ENCODE results near the gene IRF1.
"Not testable (repeated sequence)": the region's sequence is repeated elsewhere in the genome, so short reads cannot be mapped to it uniquely, and the experiment has no call there.

The IRF1 gene

DNA sequence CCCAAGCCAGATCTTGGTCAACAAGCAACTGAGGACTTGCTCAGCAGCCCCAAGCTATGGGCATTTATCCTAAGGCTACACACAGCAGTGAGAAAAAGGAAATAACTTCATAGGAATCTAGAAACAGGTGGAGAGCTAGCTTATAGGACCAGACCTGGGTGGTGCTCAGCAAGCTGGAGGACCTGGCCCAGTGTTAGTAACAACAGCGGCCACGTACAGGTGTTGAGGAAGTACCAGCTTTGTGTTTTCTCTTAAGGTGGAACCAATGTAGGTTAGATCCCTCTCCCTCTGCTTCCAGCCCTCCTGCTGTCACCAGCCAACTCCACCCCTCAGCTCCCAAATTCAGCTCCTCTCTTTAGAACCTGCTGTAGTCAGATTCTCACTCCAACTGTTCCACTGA lies 43.4 kb downstream of the IRF1 start:
- Mint-ChIP-seq H3K4me1 (ENCODE audit: low read depth) (peaks cover 37% of the 10 kb centered on the region), H3K4me3 (no peak overlapping the region), H3K27ac (no peak overlapping the region), H3K9me3 (no peaks in the 10 kb centered on the region), H3K27me3 (ENCODE audit: low read depth) (no peaks in the 10 kb centered on the region), H3K36me3 (ENCODE audit: low read depth) (peaks cover 47% of the 10 kb centered on the region)
- DNase-seq (ENCODE audit: low spot score) = no peak

- H3K4me3 Mint-ChIP-seq = no peak overlapping the region
- peaks cover 47% of the 10 kb centered on the region for H3K36me3 Mint-ChIP-seq (ENCODE audit: low read depth)
- peak overlapping the region; percentile 47 for H3K27ac Mint-ChIP-seq
- no peaks in the 10 kb centered on the region for H3K9me3 Mint-ChIP-seq
- DNase-seq (ENCODE audit: low spot score) = no peak
- peaks cover 40% of the 10 kb centered on the region for H3K4me1 Mint-ChIP-seq (ENCODE audit: low read depth)
- H3K27me3 Mint-ChIP-seq (ENCODE audit: low read depth) = no peaks in the 10 kb centered on the region
These were observed 44.0 kb downstream of the IRF1 start for GRCh38 chr5:132446621-132447020.

DNA sequence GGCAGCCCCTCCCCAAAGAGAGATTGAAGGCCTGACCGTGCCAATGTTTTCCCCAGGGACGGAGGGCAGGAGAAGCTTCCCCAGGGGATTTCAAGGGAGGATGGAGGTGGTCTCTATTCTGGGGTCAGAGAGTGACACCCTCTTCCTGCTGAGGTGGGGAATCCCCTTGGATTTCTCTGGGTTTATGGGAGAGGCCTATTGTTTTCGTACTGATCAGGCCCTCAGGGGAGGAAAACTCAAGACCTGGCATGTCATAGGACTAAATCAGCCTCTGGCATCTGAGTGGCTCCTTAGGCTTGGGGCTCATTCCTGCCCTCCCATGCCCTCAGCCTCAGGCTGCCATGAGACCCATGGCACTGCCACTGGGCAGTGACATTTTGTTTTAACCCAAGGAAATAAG lies 44.6 kb downstream of the IRF1 start:
- Mint-ChIP-seq H3K4me1 (ENCODE audit: low read depth) (peaks cover 40% of the 10 kb centered on the region), H3K27me3 (ENCODE audit: low read depth) (no peaks in the 10 kb centered on the region), H3K27ac (no peak overlapping the region), H3K4me3 (no peak overlapping the region), H3K36me3 (ENCODE audit: low read depth) (peaks cover 48% of the 10 kb centered on the region), H3K9me3 (no peaks in the 10 kb centered on the region)
- no peak for DNase-seq (ENCODE audit: low spot score)

- Mint-ChIP-seq H3K27ac (no peak overlapping the region), H3K4me1 (ENCODE audit: low read depth) (peaks cover 40% of the 10 kb centered on the region), H3K36me3 (ENCODE audit: low read depth) (peaks cover 50% of the 10 kb centered on the region), H3K9me3 (no peaks in the 10 kb centered on the region), H3K4me3 (no peak overlapping the region), H3K27me3 (ENCODE audit: low read depth) (no peaks in the 10 kb centered on the region)
- DNase-seq (ENCODE audit: low spot score) = no peak
These were observed 45.0 kb downstream of the IRF1 start for GRCh38 chr5:132445640-132445923.

DNA sequence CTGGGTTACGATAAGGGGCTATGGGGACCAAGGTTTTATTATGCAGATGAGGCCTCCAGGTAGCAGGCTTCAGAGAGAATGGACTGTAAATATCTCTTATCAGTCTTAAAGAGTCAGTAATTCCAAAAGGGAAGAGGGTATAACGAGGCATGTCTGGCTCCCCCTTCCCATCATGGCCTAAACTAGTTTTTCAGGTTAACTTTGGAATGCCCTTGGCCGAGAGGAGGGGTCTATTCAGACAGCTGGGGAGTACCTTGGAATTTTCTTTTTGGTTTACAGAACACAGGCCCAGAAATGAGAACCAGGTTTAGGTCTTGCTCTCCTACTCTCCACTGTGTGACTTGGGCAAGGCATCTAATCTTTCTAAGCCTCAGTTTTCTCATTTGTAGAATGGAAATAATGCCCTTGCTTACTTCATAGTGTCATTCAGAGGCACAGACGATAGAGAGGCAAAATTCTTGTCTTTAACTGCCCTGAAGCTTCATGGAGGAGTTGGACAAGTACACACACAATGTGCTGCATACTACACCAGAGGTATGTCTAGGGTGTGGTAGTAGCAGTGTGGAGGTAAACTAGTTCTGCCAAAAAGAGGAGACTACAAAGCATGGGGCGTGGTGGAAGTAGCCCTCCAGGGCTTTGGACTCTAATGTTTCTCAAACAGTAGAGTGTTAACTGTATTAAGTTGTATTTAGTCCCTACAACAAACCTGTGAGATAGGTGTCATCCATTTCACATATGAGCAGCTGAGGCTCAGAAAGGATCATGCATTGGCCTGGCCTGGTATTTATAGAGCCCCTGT lies 45.5 kb downstream of the IRF1 start:
- peaks cover 49% of the 10 kb centered on the region for H3K36me3 Mint-ChIP-seq (ENCODE audit: low read depth)
- H3K4me1 Mint-ChIP-seq (ENCODE audit: low read depth) = peaks cover 44% of the 10 kb centered on the region
- H3K4me3 Mint-ChIP-seq = no peak overlapping the region
- DNase-seq (ENCODE audit: low spot score) = no peak
- no peaks in the 10 kb centered on the region for H3K27me3 Mint-ChIP-seq (ENCODE audit: low read depth)
- H3K9me3 Mint-ChIP-seq = no peaks in the 10 kb centered on the region
- peak overlapping the region; percentile 5 for H3K27ac Mint-ChIP-seq

DNA sequence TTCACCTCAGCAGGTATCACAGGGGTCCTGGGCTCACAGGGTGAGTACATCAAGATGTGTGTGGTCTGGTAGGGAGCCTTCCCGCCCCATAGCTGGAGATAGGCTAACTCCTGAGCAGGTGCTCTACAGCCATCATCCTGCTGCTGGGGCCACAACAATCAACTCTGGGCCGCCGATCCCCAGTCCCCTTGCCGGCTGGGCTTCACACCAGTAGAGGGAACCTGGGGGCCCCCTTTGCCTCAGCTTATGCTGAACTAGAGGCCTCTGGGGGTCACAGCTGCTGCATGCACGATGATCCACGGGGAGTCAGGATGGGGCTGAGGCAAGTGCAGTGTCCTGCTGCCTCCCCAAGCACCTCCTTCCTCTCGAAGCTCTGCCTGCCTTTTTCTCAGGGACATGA lies 46.5 kb downstream of the IRF1 start:
- DNase-seq (ENCODE audit: low spot score) = no peak
- Mint-ChIP-seq H3K4me1 (ENCODE audit: low read depth) (peaks cover 54% of the 10 kb centered on the region), H3K4me3 (no peak overlapping the region), H3K27ac (no peak overlapping the region), H3K36me3 (ENCODE audit: low read depth) (peaks cover 54% of the 10 kb centered on the region), H3K27me3 (ENCODE audit: low read depth) (no peaks in the 10 kb centered on the region), H3K9me3 (no peaks in the 10 kb centered on the region)

DNA sequence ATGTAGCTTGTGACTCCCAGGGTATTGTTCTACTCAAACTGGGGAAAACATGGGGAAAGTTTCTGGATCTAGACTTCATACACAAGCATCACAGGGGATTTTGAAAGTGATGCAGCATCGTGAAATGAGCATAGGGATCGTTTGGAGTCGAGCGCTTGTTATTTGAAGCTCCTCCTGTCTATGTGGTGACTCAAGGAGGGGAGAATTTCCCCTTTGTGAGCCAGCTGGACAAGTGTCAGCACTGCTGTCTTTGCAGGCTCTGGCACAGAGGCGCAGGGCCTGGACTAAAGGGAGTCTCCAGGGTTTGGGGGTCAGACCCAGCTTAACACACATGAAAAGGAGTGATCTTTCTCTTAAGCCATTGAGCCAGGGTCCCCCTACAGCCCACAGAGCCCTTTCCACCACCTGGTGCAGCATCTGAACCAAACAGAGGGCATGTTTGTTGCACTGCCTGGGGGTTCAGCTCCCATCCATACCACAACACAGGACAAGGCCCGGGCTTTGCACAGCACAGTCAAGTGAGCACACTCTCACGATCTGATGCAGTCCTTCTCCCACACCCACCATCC lies 51.0 kb downstream of the IRF1 start:
- H3K9me3 Mint-ChIP-seq = no peaks in the 10 kb centered on the region
- no peaks in the 10 kb centered on the region for H3K27me3 Mint-ChIP-seq (ENCODE audit: low read depth)
- H3K4me1 Mint-ChIP-seq (ENCODE audit: low read depth) = peaks cover 72% of the 10 kb centered on the region
- H3K4me3 Mint-ChIP-seq = no peak overlapping the region
- peaks cover 45% of the 10 kb centered on the region for H3K36me3 Mint-ChIP-seq (ENCODE audit: low read depth)
- no peak for DNase-seq (ENCODE audit: low spot score)
- H3K27ac Mint-ChIP-seq = no peak overlapping the region

DNA sequence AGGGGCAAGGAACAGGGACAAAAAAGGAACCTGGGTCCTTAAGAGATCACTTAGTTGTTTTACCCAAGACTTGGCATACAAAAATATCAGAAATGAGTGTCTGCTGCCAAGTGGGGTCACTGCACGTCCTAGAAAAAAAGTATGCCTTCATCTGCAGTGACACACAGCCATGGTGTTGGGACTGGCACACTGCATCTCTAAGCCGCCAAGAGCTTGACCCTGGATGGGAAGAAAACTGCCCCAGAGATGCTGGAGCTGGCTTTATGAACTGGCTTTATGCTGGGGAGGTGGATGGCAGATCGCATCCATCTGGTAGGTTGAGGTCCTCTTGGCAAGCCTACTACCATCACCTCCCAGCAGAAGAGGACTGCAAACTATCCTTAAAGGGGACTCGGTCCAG lies 51.7 kb downstream of the IRF1 start:
- peaks cover 47% of the 10 kb centered on the region for H3K36me3 Mint-ChIP-seq (ENCODE audit: low read depth)
- H3K4me3 Mint-ChIP-seq = no peak overlapping the region
- DNase-seq (ENCODE audit: low spot score) = no peak
- no peaks in the 10 kb centered on the region for H3K27me3 Mint-ChIP-seq (ENCODE audit: low read depth)
- H3K27ac Mint-ChIP-seq = peak overlapping the region; percentile 10
- no peaks in the 10 kb centered on the region for H3K9me3 Mint-ChIP-seq
- peaks cover 74% of the 10 kb centered on the region for H3K4me1 Mint-ChIP-seq (ENCODE audit: low read depth)

GRCh38 chr5:132438267-132438645 lies 52.3 kb downstream of the IRF1 start:
- Mint-ChIP-seq H3K27ac (peak overlapping the region; percentile 79), H3K36me3 (ENCODE audit: low read depth) (peaks cover 47% of the 10 kb centered on the region), H3K4me3 (peak overlapping the region; percentile 69), H3K4me1 (ENCODE audit: low read depth) (peaks cover 70% of the 10 kb centered on the region)
- H3K9me3 Mint-ChIP-seq; DNase-seq (ENCODE audit: low spot score); H3K27me3 Mint-ChIP-seq (ENCODE audit: low read depth): not testable (repeated sequence)

DNA sequence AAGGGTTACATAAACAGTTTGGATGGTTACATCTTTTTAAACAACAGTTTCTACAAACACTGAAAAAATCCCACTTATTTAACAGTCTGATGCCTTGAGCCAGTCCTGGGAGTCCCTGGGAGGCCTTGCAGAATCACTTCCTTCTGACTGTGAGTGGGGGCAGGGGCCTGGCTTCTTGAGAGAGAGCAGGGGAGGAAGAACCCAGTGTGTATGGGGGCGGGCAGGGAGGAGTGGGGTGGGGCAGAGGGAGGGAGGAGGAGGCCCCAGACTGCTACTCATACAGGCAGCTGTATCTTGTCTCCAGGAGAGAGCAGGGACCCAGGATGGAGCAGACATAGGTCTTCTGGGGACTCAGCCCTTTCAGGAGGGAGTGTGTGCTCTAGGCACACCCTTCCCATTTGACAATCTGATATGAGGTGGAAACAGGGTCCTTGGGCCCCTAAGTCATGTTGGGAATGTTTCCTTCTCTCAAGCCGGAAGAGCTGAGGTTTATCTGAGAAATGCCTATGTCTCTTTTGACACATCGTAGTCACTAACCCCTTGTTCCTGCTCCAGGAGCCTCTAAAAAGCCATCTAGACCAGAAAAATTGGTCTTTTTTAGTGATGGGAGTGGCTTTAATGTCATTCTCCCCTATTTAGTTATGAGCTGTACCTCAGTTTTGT lies 52.8 kb downstream of the IRF1 start:
- H3K36me3 Mint-ChIP-seq (ENCODE audit: low read depth) = peaks cover 47% of the 10 kb centered on the region
- peak; percentile 52 for DNase-seq (ENCODE audit: low spot score)
- peaks cover 70% of the 10 kb centered on the region for H3K4me1 Mint-ChIP-seq (ENCODE audit: low read depth)
- H3K27ac Mint-ChIP-seq = peak overlapping the region; percentile 79
- peak overlapping the region; percentile 69 for H3K4me3 Mint-ChIP-seq
- no peaks in the 10 kb centered on the region for H3K9me3 Mint-ChIP-seq
- H3K27me3 Mint-ChIP-seq (ENCODE audit: low read depth) = no peaks in the 10 kb centered on the region

DNA sequence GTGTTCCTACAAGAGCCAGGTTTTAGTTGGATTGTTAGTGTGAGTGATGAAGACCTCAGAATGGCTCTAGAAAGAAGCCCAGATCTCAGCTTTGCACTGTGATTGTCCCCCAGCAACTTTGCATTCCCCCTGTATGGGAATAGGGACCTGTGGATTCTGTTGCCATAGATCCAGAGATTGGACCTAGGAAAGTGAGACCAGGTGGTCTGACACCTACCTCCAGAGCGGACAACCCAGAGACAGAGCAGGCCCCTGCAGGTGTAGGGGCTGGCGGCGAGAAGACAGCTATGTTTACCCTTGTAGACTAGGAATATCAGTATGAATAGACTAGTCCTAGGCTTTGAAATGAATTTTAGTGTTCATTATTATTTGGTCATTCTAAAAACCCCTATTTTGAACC lies 53.6 kb downstream of the IRF1 start:
- DNase-seq (ENCODE audit: low spot score) = no peak
- Mint-ChIP-seq H3K27me3 (ENCODE audit: low read depth) (no peaks in the 10 kb centered on the region), H3K4me3 (peak overlapping the region; percentile 69), H3K36me3 (ENCODE audit: low read depth) (peaks cover 48% of the 10 kb centered on the region), H3K4me1 (ENCODE audit: low read depth) (peaks cover 69% of the 10 kb centered on the region), H3K27ac (peak overlapping the region; percentile 79), H3K9me3 (no peaks in the 10 kb centered on the region)

DNA sequence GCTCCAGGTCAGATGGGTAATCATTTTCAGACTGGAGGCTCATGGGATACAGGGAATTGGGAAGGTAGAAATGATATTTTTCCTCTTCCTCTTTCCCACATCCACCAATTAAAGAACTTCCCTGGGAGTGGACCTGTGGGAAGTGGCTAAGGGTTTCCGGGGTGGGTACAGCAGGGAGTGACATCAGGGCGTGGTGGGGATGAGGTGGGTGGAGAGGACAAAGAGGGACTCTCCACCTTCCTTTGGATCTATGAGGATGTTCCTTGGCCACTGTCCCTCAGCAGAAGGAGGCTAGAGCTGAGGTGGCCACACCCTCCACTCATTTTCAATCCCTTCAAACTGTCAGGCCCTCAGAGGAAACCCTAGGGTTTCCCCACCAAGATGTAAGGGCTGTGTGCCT lies 54.7 kb downstream of the IRF1 start:
- peaks cover 57% of the 10 kb centered on the region for H3K36me3 Mint-ChIP-seq (ENCODE audit: low read depth)
- no peak overlapping the region for H3K4me3 Mint-ChIP-seq
- no peaks in the 10 kb centered on the region for H3K27me3 Mint-ChIP-seq (ENCODE audit: low read depth)
- peaks cover 79% of the 10 kb centered on the region for H3K4me1 Mint-ChIP-seq (ENCODE audit: low read depth)
- no peaks in the 10 kb centered on the region for H3K9me3 Mint-ChIP-seq
- no peak for DNase-seq (ENCODE audit: low spot score)
- peak overlapping the region; percentile 23 for H3K27ac Mint-ChIP-seq

GRCh38 chr5:132435447-132435846 lies 55.1 kb downstream of the IRF1 start:
- Mint-ChIP-seq H3K36me3 (ENCODE audit: low read depth) (peaks cover 58% of the 10 kb centered on the region), H3K4me1 (ENCODE audit: low read depth) (peaks cover 84% of the 10 kb centered on the region), H3K4me3 (no peak overlapping the region), H3K27me3 (ENCODE audit: low read depth) (no peaks in the 10 kb centered on the region), H3K9me3 (no peaks in the 10 kb centered on the region), H3K27ac (peak overlapping the region; percentile 23)
- DNase-seq (ENCODE audit: low spot score) = no peak

- H3K9me3 Mint-ChIP-seq = no peaks in the 10 kb centered on the region
- peaks cover 61% of the 10 kb centered on the region for H3K36me3 Mint-ChIP-seq (ENCODE audit: low read depth)
- no peak overlapping the region for H3K4me3 Mint-ChIP-seq
- no peaks in the 10 kb centered on the region for H3K27me3 Mint-ChIP-seq (ENCODE audit: low read depth)
- H3K27ac Mint-ChIP-seq = no peak overlapping the region
- peaks cover 83% of the 10 kb centered on the region for H3K4me1 Mint-ChIP-seq (ENCODE audit: low read depth)
- no peak for DNase-seq (ENCODE audit: low spot score)
These were observed 55.9 kb downstream of the IRF1 start for GRCh38 chr5:132434416-132435286.
